Measurements from ENCODE around the gene DCTN3.

The DCTN3 gene

DNA sequence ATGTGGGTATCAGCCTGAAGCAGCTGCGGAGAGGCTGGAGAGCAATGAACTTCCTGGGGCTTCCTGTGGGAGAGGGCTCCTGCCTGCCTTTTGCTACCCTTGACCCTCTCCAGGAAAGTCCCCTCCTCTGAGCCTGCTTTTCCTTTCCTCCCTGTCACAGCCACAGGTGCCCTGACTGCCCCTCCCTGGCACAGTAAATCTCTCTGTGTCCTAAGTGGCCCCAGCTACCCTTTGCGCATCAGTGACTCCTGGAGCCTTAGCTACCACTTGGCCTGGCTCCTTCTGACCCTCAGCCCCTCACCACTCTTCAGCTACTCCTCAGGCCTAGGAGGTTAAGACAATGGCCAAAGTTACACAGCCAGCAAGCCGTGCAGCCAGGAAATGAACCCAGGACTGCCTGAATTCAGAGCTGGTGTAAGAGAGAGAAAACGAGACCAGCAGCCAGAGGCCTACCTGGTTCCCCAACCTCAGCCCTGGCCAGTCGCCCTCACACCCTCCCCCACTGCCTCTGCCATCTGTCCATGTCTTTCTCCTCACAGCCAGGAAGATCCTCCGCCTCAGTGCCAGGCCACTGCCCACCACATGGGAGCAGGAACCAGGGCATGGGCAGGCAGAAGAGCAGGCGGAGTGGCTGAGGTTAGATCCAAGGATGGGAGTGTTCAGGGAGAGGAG lies 49.4 kb downstream of the DCTN3 start:
- no peak for DNase-seq

DNA sequence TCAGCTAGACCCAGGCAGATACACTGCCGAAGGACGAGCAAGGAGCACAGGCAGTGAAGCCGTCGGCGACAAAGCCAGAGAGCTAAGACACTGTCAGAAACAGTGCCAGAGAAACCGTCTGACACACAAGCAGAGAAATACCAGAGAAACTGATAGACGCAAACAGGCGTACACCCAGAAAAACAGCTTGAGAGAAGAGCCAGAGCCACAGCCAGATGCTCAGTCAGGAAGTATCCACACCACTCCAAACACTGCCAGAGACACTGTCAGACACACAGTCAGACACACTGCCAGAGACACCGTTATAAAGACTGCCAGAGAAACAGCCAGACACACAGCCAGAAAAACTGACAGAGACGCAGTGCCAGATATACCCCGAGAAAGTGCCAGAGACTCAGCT lies 49.9 kb downstream of the DCTN3 start:
- no peak for DNase-seq

DNA sequence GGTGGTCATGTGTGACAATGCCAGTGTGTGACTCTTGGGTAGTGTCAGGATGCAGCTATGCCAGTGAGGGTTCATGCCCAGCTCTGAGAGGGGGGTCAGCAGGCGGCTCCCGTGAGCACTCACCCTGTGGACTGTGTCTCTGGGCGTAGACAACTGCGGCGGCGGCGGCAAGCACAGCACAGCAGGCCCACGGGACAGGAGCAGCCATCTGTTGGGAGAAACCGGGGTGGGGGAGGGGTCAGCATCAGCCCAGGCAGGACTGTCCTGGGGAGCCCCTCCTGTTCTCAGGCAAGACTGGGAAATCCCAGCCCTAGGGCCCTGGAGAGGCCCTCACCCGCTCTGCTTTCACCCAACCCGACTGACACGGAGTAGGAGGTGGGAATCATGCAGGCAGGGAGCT lies 51.5 kb downstream of the DCTN3 start:
- no peak for DNase-seq

DNA sequence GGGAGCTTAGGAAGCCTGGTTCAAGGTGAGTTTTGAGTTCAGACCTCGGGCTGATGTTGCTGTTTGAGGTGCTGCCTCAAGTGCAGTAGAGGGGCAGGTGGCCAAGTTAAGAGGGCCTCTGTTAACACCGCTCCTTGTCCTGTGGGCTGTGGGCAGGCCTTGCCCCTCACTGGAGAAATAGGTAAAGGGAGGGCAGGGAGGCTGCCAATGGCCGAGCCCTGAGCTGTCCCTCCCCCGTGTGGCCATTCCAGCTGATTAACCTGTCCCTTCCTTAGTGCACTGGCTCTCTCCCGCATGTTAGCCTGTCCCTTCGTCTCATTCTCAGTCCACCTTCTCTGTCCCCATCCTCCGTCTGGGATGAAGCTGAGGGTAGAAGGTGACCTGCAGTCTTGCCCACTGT lies 52.2 kb downstream of the DCTN3 start:
- no peak for DNase-seq

DNA sequence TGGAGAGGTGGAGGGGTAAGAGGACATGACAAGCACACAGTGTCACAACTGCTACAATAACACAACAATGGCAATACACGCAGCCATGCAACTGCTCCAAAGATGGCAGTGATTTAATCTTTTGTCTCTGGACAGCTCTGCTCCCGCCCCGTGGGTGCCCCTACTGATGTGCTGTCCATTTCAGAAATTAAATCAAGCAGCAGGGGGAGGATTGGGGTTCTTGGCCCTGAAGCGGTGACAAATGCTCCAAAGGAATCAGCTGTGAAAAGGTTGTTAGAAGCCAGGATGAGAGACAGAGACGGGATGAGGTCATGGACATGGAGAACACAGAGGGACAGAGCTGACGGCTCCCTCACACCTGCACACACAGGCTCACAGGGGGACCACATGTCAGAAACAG lies 53.3 kb downstream of the DCTN3 start:
- DNase-seq, result no peak

DNA sequence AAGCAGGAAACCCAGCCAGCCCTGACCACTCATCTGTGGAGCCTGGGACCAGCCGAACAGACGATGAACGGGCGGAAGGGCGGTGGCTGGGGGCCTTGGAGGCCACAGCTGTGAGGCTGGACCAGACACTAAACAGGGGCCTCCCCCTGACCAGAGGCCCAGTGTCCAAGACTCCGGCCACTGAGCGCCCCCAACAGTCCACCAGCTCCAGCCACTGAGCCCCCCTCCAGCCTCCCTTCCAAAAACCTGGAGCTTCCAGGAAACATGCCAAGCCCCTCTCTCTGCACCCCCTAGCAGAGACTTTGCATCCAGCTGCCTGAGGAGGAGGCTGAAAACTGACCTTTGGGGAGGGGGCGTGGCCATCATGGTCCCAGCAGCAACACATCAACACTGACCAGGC lies 54.0 kb downstream of the DCTN3 start:
- DNase-seq, result no peak

DNA sequence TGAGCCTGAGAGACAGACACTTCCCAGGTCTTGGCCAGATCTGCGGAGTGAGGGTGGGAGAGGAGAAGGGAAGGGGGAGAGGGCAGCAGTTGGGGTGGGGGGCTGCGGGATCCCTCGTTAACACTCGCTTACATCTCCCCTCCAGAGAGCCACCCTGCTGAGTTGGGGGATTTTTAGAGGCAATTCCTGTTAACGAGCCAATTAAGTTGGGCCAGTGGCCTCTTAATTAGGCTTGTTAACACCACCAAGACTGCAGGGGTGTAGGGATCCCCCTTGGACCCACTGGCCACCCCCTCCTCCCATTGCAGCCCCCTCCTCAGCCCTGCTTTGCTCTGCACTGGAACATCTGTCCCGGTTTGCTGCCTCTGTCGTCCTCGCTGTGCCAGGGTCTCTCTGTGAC lies 54.4 kb downstream of the DCTN3 start:
- no peak for DNase-seq

DNA sequence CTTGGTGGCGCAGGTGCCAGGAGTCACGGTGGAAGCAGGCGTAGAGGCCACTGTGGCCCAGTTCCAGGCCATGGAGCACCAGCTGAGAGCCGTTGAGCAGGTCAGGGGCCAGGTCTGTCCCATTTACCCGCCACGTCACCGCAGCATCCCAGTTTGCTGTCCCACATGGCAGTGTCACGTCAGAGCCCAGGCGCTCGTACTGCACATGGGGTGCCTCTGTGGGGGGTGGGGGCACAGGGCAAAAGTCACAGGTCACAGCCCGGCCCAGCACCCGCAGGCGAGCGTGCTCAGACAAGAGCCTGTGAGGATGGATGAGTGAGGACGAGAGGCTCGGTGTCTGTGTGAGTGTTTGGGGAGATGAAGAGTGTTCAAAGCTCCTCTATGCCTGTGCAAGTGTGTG lies 55.7 kb downstream of the DCTN3 start:
- no peak for DNase-seq
